Natural killer cell (primary cell): ENCODE data around the gene LUZP2. TPM values are rescaled to one million over a fixed set of nuclear protein-coding genes. Genes with fewer than 3 reads are reported as not detected.

ENCODE experiments used
- ATAC-seq, 3 donors: fragments of 150-1000 bp in 2 of 3; fragments of 200-7000 bp in 1 of 3; cut with Tn5 transposase; 1 replicate in 1 of 3; 2 replicates in 2 of 3; pipeline ENCODE4 v1.10.0; 2021; ENCODE audit warnings: mild to moderate bottlenecking in 2 of 3, moderate library complexity in 2 of 3
- DNase-seq, 2 donors: peaks; one replicate each; pipeline versions ENCODE4 v3.0.0 to v3.0.0-alpha.2; 2013 to 2021; ENCODE audit warnings: mixed read lengths in 1 of 2
- H3K27ac ChIP-seq: one replicate; pipeline ENCODE4 v1.5.1; 2013; ENCODE audit warnings: mild to moderate bottlenecking, low read length
- H3K27me3 ChIP-seq: one replicate; pipeline ENCODE4 v1.6.1; 2013; ENCODE audit warnings: low read length; ENCODE audit not compliant: control insufficient read depth, insufficient read depth
- H3K36me3 ChIP-seq: one replicate; pipeline ENCODE4 v1.6.1; 2013; ENCODE audit warnings: low read length; ENCODE audit not compliant: control insufficient read depth, insufficient read depth
- H3K4me1 ChIP-seq: one replicate; pipeline ENCODE4 v1.6.1; 2013; ENCODE audit warnings: low read length; ENCODE audit not compliant: control insufficient read depth, insufficient read depth
- H3K4me3 ChIP-seq: one replicate; pipeline ENCODE4 v1.5.1; 2013; ENCODE audit warnings: low read length
- H3K9me3 ChIP-seq: one replicate; pipeline ENCODE4 v1.6.1; 2013; ENCODE audit warnings: low read length; ENCODE audit not compliant: control insufficient read depth, insufficient read depth
- H3K27ac Mint-ChIP-seq, 2 donors: one replicate each; pipeline ENCODE4 v1.8.0; 2022; ENCODE audit warnings: mild to moderate bottlenecking in 2 of 2, mixed read lengths in 2 of 2, moderate library complexity in 1 of 2
- H3K27me3 Mint-ChIP-seq, 2 donors: one replicate each; pipeline ENCODE4 v1.8.0; 2022; ENCODE audit warnings: low read depth in 2 of 2, mixed read lengths in 2 of 2
- H3K36me3 Mint-ChIP-seq: one replicate; pipeline ENCODE4 v1.8.0; 2022; ENCODE audit warnings: mixed read lengths
- H3K4me1 Mint-ChIP-seq, 2 donors: one replicate each; pipeline ENCODE4 v1.8.0; 2022; ENCODE audit warnings: mixed read lengths in 2 of 2
- H3K4me3 Mint-ChIP-seq: one replicate; pipeline ENCODE4 v1.8.0; 2022; ENCODE audit warnings: mild to moderate bottlenecking, moderate library complexity, mixed read lengths
- H3K9me3 Mint-ChIP-seq, 2 donors: one replicate each; pipeline ENCODE4 v1.8.0; 2022; ENCODE audit warnings: mixed read lengths in 2 of 2
- CTCF ChIP-seq: fragments of 200-600 bp; IDR thresholded peaks from one replicate; pipeline ENCODE4 v1.8.0; 2022; ENCODE audit warnings: antibody characterized with exemption
- WGBS: methylation state at CpG from one replicate; pipeline ENCODE4 v1.1.7; 2013; ENCODE audit warnings: missing lambda C conversion rate; ENCODE audit not compliant: insufficient coverage; 5-methylcytosine and 5-hydroxymethylcytosine counted together
- intact Hi-C: fragments of 100-400 bp; cut with micrococcal nuclease; formaldehyde crosslinking; loops from one replicate; pipeline ENCODE4 v1.14.2; 2022
- total RNA-seq, 4 donors: library from RNA; stranded (reverse); fragments of 120-200 nt in 1 of 4; gene quantifications; one replicate each; pipeline versions ENCODE4 v1.2.3 to v1.2.4, GENCODE V29; 2013 to 2022

LUZP2 gene
- total RNA-seq, 3 donors from 2014 or later (not counting 1 experiment from before 2014, with no cell fraction given), result not detected

DNA sequence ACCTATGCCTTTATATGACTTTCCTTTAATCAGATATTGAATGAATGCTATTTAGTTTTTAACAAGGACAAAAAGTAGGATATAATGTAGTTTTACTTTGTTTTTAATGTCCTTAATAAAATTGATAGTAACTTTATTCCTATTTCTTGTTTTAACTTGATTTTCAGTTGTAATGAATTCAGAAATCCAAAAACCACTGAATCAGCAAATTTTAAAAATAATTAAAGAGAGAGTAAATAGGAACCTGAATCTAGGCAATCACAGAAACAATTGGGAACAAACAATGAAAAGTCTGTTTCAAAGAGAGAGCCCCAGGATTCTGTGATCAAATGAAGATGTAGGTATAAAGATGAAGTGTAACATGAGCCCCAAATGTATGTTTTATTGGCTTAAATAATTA, 556.0 kb downstream of the LUZP2 start:
- H3K36me3 Mint-ChIP-seq, result no peaks in the 10 kb centered on the region
- ATAC-seq, result no peak
- no peaks in the 10 kb centered on the region for H3K4me1 ChIP-seq
- no peaks in the 10 kb centered on the region for H3K27me3 Mint-ChIP-seq
- H3K4me3 Mint-ChIP-seq, result no peak overlapping the region
- no peak for TF ChIP-seq CTCF
- no peak overlapping the region for H3K4me3 ChIP-seq
- H3K9me3 ChIP-seq, result no peaks in the 10 kb centered on the region
- H3K27me3 ChIP-seq, result no peaks in the 10 kb centered on the region
- intact Hi-C loops, result no loop called here
- no peaks in the 10 kb centered on the region for H3K4me1 Mint-ChIP-seq
- peaks cover 6 to 8% of the 10 kb centered on the region in 2 donors for H3K9me3 Mint-ChIP-seq
- H3K36me3 ChIP-seq, result no peaks in the 10 kb centered on the region
- DNase-seq, result no peak
- H3K27ac Mint-ChIP-seq, result no peak overlapping the region
- H3K27ac ChIP-seq, result no peak overlapping the region

GRCh38 chr11:25057861-25058260, 561.0 kb downstream of the LUZP2 start:
- Mint-ChIP-seq H3K36me3 (no peaks in the 10 kb centered on the region), H3K4me1 (no peaks in the 10 kb centered on the region), H3K4me3 (no peak overlapping the region), H3K27ac (no peak overlapping the region), H3K27me3 (no peaks in the 10 kb centered on the region), H3K9me3 (peaks cover 6 to 12% of the 10 kb centered on the region in 2 donors)
- Histone ChIP-seq H3K27me3 (no peaks in the 10 kb centered on the region), H3K27ac (no peak overlapping the region), H3K9me3 (no peaks in the 10 kb centered on the region), H3K4me3 (no peak overlapping the region), H3K4me1 (no peaks in the 10 kb centered on the region), H3K36me3 (no peaks in the 10 kb centered on the region)
- DNase-seq (no peak), ATAC-seq (no peak)
- no peak for TF ChIP-seq CTCF
- intact Hi-C loops, result no loop called here

GRCh38 chr11:25065746-25066145, 568.9 kb downstream of the LUZP2 start:
- Mint-ChIP-seq H3K36me3 (peaks cover 11% of the 10 kb centered on the region), H3K9me3 (peaks cover 17 to 19% of the 10 kb centered on the region in 2 donors), H3K27me3 (no peaks in the 10 kb centered on the region), H3K4me3 (no peak overlapping the region), H3K27ac (no peak overlapping the region), H3K4me1 (no peaks in the 10 kb centered on the region)
- H3K27ac ChIP-seq, result no peak overlapping the region
- H3K27me3 ChIP-seq, result no peaks in the 10 kb centered on the region
- WGBS, result 52% methylated on average over 1 of the region's 1 CpG
- no peaks in the 10 kb centered on the region for H3K4me1 ChIP-seq
- intact Hi-C loops, result no loop called here
- H3K36me3 ChIP-seq, result no peaks in the 10 kb centered on the region
- no peak for TF ChIP-seq CTCF
- DNase-seq, result no peak
- ATAC-seq, result no peak
- no peaks in the 10 kb centered on the region for H3K9me3 ChIP-seq
- no peak overlapping the region for H3K4me3 ChIP-seq

DNA sequence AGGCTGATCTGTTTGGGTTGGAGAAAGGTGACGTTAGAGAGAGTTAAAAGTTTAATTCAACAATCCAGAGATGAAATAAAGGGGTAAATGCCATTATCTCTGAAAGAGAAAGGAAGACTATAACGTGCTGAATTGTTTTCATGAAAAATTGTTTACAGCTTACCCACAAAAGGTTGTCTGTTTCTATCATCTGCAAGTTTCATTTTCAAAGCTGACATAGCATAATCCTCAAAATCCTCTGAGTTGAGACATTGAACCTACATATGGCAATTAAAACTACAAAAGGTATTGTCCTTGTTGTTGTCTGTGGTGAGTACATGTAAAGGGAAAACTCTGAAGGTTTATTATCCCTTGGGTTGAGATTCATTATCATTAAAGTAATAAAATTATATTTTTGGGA, 569.9 kb downstream of the LUZP2 start:
- no peak overlapping the region for H3K4me3 Mint-ChIP-seq
- H3K27me3 ChIP-seq, result no peaks in the 10 kb centered on the region
- no peaks in the 10 kb centered on the region for H3K4me1 ChIP-seq
- no peaks in the 10 kb centered on the region for H3K4me1 Mint-ChIP-seq
- no peak overlapping the region for H3K4me3 ChIP-seq
- H3K27ac ChIP-seq, result no peak overlapping the region
- no peak for TF ChIP-seq CTCF
- H3K9me3 ChIP-seq, result no peaks in the 10 kb centered on the region
- WGBS, result 68% methylated on average over 2 of the region's 2 CpGs
- H3K9me3 Mint-ChIP-seq, result peaks cover 16 to 18% of the 10 kb centered on the region in 2 donors
- H3K27me3 Mint-ChIP-seq, result no peaks in the 10 kb centered on the region
- DNase-seq, result no peak
- H3K27ac Mint-ChIP-seq, result no peak overlapping the region
- H3K36me3 Mint-ChIP-seq, result peaks cover 11% of the 10 kb centered on the region
- ATAC-seq, result no peak
- no peaks in the 10 kb centered on the region for H3K36me3 ChIP-seq
- intact Hi-C loops, result no loop called here
